Aorta (tissue), 5 donors: ENCODE results near the gene PYCR2. TPM values are rescaled to one million over a fixed set of nuclear protein-coding genes. Genes with fewer than 3 reads are reported as not detected.
A peak's percentile ranks its signal among the peaks of the same experiment; 100 is the strongest.

Source experiments
- ATAC-seq: fragments of 200-7000 bp; cut with Tn5 transposase; one replicate; pipeline ENCODE4 v1.9.1; 2022; ENCODE audit warnings: moderate library complexity; ENCODE audit not compliant: low FRiP score
- DNase-seq, 2 donors: peaks; one replicate each; pipeline ENCODE4 v3.0.0-alpha.2; 2020
- H3K27ac ChIP-seq, 2 donors: one replicate each; pipeline ENCODE4 v1.5.1; 2013; ENCODE audit warnings: low read length in 2 of 2, mild to moderate bottlenecking in 2 of 2, moderate library complexity in 2 of 2, control low read depth in 1 of 2, inconsistent platforms in 1 of 2, low read depth in 1 of 2
- H3K27me3 ChIP-seq, 2 donors: one replicate each; pipeline ENCODE4 v1.6.1; 2013; ENCODE audit warnings: control low read depth in 1 of 2, low read length in 1 of 2, mild to moderate bottlenecking in 1 of 2, moderate library complexity in 1 of 2; ENCODE audit not compliant: insufficient read depth in 2 of 2, control insufficient read depth in 1 of 2
- H3K36me3 ChIP-seq, 2 donors: one replicate each; pipeline ENCODE4 v1.6.1; 2013; ENCODE audit warnings: control low read depth in 1 of 2, low read length in 1 of 2, mild to moderate bottlenecking in 1 of 2; ENCODE audit not compliant: insufficient read depth in 2 of 2, control insufficient read depth in 1 of 2
- H3K4me1 ChIP-seq, 2 donors: one replicate each; pipeline ENCODE4 v1.6.1; 2013; ENCODE audit warnings: low read length in 2 of 2, control low read depth in 1 of 2, mild to moderate bottlenecking in 1 of 2, moderate library complexity in 1 of 2; ENCODE audit not compliant: insufficient read depth in 2 of 2, control insufficient read depth in 1 of 2
- H3K4me3 ChIP-seq, 2 donors: one replicate each; pipeline ENCODE4 v1.5.1; 2013; ENCODE audit warnings: low read length in 2 of 2, control low read depth in 1 of 2, mild to moderate bottlenecking in 1 of 2
- H3K9me3 ChIP-seq: one replicate; pipeline ENCODE4 v1.6.1; 2013; ENCODE audit warnings: mild to moderate bottlenecking, low read length; ENCODE audit not compliant: control insufficient read depth
- WGBS, 2 donors: extraction: QIAGEN DNeasy Blood & Tissue Kit; methylation state at CpG; one replicate each; pipeline ENCODE4 v1.1.7; 2013; 5-methylcytosine and 5-hydroxymethylcytosine counted together
- intact Hi-C, 2 donors: fragments of 100-400 bp; cut with DNase I; formaldehyde crosslinking; loops; one replicate each; pipeline versions ENCODE4 v1.14.2 to v1.15.0; 2022
- polyA plus RNA-seq, 2 donors: library from polyadenylated mRNA; stranded (reverse); fragments of 200-250 nt; gene quantifications; one replicate each; pipeline ENCODE4 v1.2.3, GENCODE V29; 2013
- total RNA-seq, 2 donors: library from RNA; stranded (reverse); fragmentation: NEBNext Ultra II Directional; extraction: Animal tissue kit (Norgen Biotek cat#: 25700); gene quantifications; one replicate each; pipeline ENCODE4 v1.2.1, GENCODE V29; 2021
- donor health status: healthy with polysubstance abuse.
- donor health status: Bipolar disorder and iron deficiency.
- donor health status: DM: no; HTN: no; CAD: no.
- donor health status: DM: no; HTN: no; CAD: no.
- donor health status: DM: yes; HTN: yes; CAD: no.

The PYCR2 gene
- total and polyA plus RNA-seq, 4 donors = 27.0 to 63.6 (median 45.8) TPM

GRCh38 chr1:225962440-225962975 lies 38.5 kb upstream of the PYCR2 start:
- Histone ChIP-seq H3K27me3 (no peaks in the 10 kb centered on the region), H3K27ac (no peak overlapping the region), H3K36me3 (no peaks in the 10 kb centered on the region), H3K4me3 (no peak overlapping the region), H3K9me3 (no peaks in the 10 kb centered on the region), H3K4me1 (no peaks in the 10 kb centered on the region)
- DNase-seq (peak in 1 of 2 donors; percentile 63), ATAC-seq (no peak)
- intact Hi-C loops = no loop called here
- 30 to 33% methylated on average over 21 of the region's 21 CpGs for WGBS, 2 donors

- H3K9me3 ChIP-seq = no peaks in the 10 kb centered on the region
- ATAC-seq = no peak
- H3K36me3 ChIP-seq = no peaks in the 10 kb centered on the region
- intact Hi-C loops = no loop called here
- 58 to 65% methylated on average over 20 of the region's 20 CpGs for WGBS, 2 donors
- H3K4me1 ChIP-seq = no peaks in the 10 kb centered on the region
- peak in 1 of 2 donors; percentile 9 for DNase-seq
- H3K27me3 ChIP-seq = no peaks in the 10 kb centered on the region
- no peak overlapping the region for H3K4me3 ChIP-seq
- no peak overlapping the region for H3K27ac ChIP-seq
Measured at GRCh38 chr1:225961659-225962439, 37.8 kb upstream of the PYCR2 start.

DNA sequence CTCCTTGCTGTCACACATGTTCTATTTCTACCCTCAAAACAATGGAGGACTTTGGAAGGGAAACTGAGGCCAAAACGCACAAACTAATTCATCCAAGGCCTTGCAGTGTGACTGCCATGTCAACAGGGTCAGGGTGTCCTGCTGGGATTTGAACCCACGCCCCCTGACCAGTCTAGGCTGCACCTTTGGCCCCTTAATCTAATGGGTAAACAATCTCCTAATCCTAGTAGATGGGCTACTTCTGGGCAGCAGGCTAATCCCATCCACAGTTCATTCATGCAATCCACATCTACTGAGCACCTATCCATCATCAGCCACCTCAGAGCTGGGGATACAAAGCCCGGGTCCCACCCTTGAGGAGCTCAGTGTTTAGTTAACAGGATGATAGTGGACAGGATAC lies 34.0 kb upstream of the PYCR2 start:
- H3K4me1 ChIP-seq = no peaks in the 10 kb centered on the region
- H3K4me3 ChIP-seq = no peak overlapping the region
- ATAC-seq (no peak), DNase-seq (no peak)
- H3K9me3 ChIP-seq = no peaks in the 10 kb centered on the region
- H3K27ac ChIP-seq = no peak overlapping the region
- no peaks in the 10 kb centered on the region for H3K27me3 ChIP-seq
- no peaks in the 10 kb centered on the region for H3K36me3 ChIP-seq
- 80 to 83% methylated on average over 3 of the region's 3 CpGs for WGBS, 2 donors
- intact Hi-C loops = no loop called here

GRCh38 chr1:225954753-225955152 lies 30.7 kb upstream of the PYCR2 start:
- DNase-seq (no peak), ATAC-seq (no peak)
- H3K4me3 ChIP-seq = no peak overlapping the region
- no peaks in the 10 kb centered on the region for H3K36me3 ChIP-seq
- H3K27ac ChIP-seq = no peak overlapping the region
- no peaks in the 10 kb centered on the region for H3K4me1 ChIP-seq
- 91 to 100% methylated on average over 1 of the region's 1 CpG for WGBS, 2 donors
- H3K9me3 ChIP-seq = no peaks in the 10 kb centered on the region
- H3K27me3 ChIP-seq = no peaks in the 10 kb centered on the region
- intact Hi-C loops = no loop called here

DNA sequence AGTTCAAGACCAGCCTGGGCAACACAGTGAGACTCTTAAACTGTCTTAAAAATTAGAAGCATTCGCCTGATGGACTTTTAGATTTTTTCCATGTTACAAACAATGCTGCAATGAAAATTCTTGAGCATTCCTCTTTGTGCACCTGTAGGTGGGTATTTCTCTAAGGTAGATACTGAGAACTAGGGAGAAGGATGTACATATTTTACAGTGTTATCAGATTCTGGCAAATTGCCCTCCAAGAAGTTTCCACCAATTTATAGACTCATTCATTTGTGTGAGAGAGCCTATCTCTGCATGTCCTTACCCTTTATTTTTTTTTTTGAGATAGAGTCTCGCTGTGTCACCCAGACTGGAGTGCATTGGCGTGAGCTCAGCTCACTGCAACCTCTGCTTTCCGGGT lies 29.3 kb upstream of the PYCR2 start:
- WGBS, 2 donors = 95 to 99% methylated on average over 4 of the region's 4 CpGs
- Histone ChIP-seq H3K9me3 (no peaks in the 10 kb centered on the region), H3K4me1 (no peaks in the 10 kb centered on the region), H3K36me3 (no peaks in the 10 kb centered on the region), H3K27ac (no peak overlapping the region), H3K4me3 (no peak overlapping the region), H3K27me3 (no peaks in the 10 kb centered on the region)
- no peak for ATAC-seq
- no peak for DNase-seq
- intact Hi-C loops = no loop called here

DNA sequence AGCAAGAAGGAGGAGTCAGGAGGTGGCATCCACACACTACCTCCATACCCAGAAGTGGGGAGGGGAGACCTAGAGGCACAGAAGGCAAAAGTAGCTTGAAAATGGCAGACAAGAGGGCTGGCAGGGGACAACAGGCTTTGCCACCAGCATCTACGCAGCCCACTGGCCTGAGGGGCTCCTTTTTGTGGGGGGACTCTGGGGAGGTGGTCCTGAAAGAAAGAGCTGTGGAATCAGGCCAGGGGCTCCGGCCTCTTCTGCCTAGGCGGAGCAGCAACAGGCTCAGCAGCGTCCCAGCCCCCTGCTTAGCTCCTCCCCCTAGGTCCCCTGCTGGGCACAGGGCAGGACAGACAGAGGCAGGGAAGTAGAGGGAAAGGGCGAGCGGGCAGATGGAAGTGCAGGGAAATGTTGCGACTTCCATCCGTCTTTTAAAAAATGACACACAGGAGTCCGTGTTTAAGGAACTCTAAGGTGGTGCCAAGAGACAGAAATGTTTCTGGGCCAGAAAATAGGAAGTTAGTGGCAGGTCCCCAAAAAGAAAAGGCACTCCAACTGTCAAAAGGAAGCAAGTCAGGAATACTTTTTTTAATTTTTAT lies 27.0 kb upstream of the PYCR2 start:
- Histone ChIP-seq H3K27ac (no peak overlapping the region), H3K36me3 (no peaks in the 10 kb centered on the region), H3K4me3 (no peak overlapping the region), H3K4me1 (no peaks in the 10 kb centered on the region), H3K27me3 (no peaks in the 10 kb centered on the region), H3K9me3 (no peaks in the 10 kb centered on the region)
- ATAC-seq (peak; percentile 45), DNase-seq (no peak)
- intact Hi-C loops = no loop called here
- WGBS, 2 donors = 20 to 24% methylated on average over 9 of the region's 9 CpGs

DNA sequence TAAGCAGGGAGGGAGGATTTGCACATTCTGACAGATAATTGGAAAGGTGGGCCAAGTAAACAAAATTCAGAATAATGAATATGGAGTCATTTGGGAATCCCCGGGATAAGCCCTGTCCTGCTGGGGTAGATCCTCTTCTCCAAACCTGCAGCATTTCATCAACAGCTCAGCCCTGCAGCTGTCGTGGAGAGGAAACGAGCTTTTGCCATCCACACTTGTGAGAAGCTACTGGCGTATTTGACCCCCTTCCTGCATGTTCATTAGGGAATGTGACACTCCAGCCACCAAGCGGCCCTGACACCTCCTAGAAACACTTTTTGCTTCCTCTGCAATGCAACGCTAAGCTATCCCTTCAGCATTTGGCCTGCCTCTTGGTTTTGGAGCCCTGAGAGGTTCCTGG lies 25.0 kb upstream of the PYCR2 start:
- Histone ChIP-seq H3K36me3 (no peaks in the 10 kb centered on the region), H3K27me3 (no peaks in the 10 kb centered on the region), H3K27ac (no peak overlapping the region), H3K9me3 (no peaks in the 10 kb centered on the region), H3K4me1 (no peaks in the 10 kb centered on the region), H3K4me3 (no peak overlapping the region)
- 91 to 92% methylated on average over 6 of the region's 6 CpGs for WGBS, 2 donors
- ATAC-seq = no peak
- intact Hi-C loops = no loop called here
- DNase-seq = peak in 1 of 2 donors; percentile 4

- ATAC-seq (no peak), DNase-seq (no peak)
- no peaks in the 10 kb centered on the region for H3K9me3 ChIP-seq
- no peaks in the 10 kb centered on the region for H3K27me3 ChIP-seq
- 89 to 93% methylated on average over 5 of the region's 5 CpGs for WGBS, 2 donors
- H3K36me3 ChIP-seq = no peaks in the 10 kb centered on the region
- H3K4me1 ChIP-seq = no peaks in the 10 kb centered on the region
- intact Hi-C loops = no loop called here
- H3K4me3 ChIP-seq = no peak overlapping the region
- H3K27ac ChIP-seq = no peak overlapping the region
Measured at GRCh38 chr1:225946803-225947202, 22.8 kb upstream of the PYCR2 start.
